ENCODE data around the gene STPG3.
A peak's percentile ranks its signal among the peaks of the same experiment; 100 is the strongest.

STPG3 gene

GRCh38 chr9:137227853-137228505 is 23.1 kb upstream of the STPG3 start:
- Mint-ChIP-seq H3K27me3 (peaks cover 4% of the 10 kb centered on the region), H3K4me1 (ENCODE audit: low read depth) (peaks cover 10% of the 10 kb centered on the region), H3K4me3 (no peak overlapping the region), H3K27ac (peak overlapping the region; percentile 70), H3K36me3 (ENCODE audit: low read depth) (no peaks in the 10 kb centered on the region), H3K9me3 (no peaks in the 10 kb centered on the region)

GRCh38 chr9:137228506-137228967 is 22.5 kb upstream of the STPG3 start:
- Mint-ChIP-seq H3K4me1 (ENCODE audit: low read depth) (peaks cover 10% of the 10 kb centered on the region), H3K36me3 (ENCODE audit: low read depth) (no peaks in the 10 kb centered on the region), H3K27ac (no peak overlapping the region), H3K9me3 (no peaks in the 10 kb centered on the region), H3K4me3 (no peak overlapping the region), H3K27me3 (peaks cover 4% of the 10 kb centered on the region)

GRCh38 chr9:137228968-137229896 is 21.9 kb upstream of the STPG3 start:
- Mint-ChIP-seq H3K36me3 (ENCODE audit: low read depth) (no peaks in the 10 kb centered on the region), H3K9me3 (no peaks in the 10 kb centered on the region), H3K4me3 (no peak overlapping the region), H3K27me3 (peaks cover 4% of the 10 kb centered on the region), H3K27ac (no peak overlapping the region), H3K4me1 (ENCODE audit: low read depth) (peaks cover 4% of the 10 kb centered on the region)

GRCh38 chr9:137229903-137230704 is 21.0 kb upstream of the STPG3 start:
- H3K9me3 Mint-ChIP-seq, result no peaks in the 10 kb centered on the region
- no peaks in the 10 kb centered on the region for H3K36me3 Mint-ChIP-seq (ENCODE audit: low read depth)
- no peak overlapping the region for H3K27ac Mint-ChIP-seq
- peaks cover 4% of the 10 kb centered on the region for H3K4me1 Mint-ChIP-seq (ENCODE audit: low read depth)
- peaks cover 4% of the 10 kb centered on the region for H3K27me3 Mint-ChIP-seq
- H3K4me3 Mint-ChIP-seq, result no peak overlapping the region

- Mint-ChIP-seq H3K27me3 (peaks cover 4% of the 10 kb centered on the region), H3K4me3 (no peak within 1 kb of the TSS), H3K9me3 (no peaks in the 10 kb centered on the region), H3K36me3 (ENCODE audit: low read depth) (no peaks in the 10 kb centered on the region), H3K4me1 (ENCODE audit: low read depth) (peaks cover 4% of the 10 kb centered on the region), H3K27ac (no peak within 1 kb of the TSS)
These were observed 20.2 kb upstream of the STPG3 start, which contains the start of gene SLC34A3 for GRCh38 chr9:137230705-137231371. TSS of gene SLC34A3 (plus strand) at chr9:137230901. CDS start at chr9:137231703, 802 bp downstream.

- Mint-ChIP-seq H3K4me3 (no peak overlapping the region), H3K36me3 (ENCODE audit: low read depth) (no peaks in the 10 kb centered on the region), H3K4me1 (ENCODE audit: low read depth) (peaks cover 4% of the 10 kb centered on the region), H3K27me3 (peaks cover 4% of the 10 kb centered on the region), H3K9me3 (no peaks in the 10 kb centered on the region), H3K27ac (no peak overlapping the region)
These were observed 19.6 kb upstream of the STPG3 start for GRCh38 chr9:137231372-137232039.

- Mint-ChIP-seq H3K27me3 (peaks cover 4% of the 10 kb centered on the region), H3K4me3 (no peak overlapping the region), H3K27ac (no peak overlapping the region), H3K4me1 (ENCODE audit: low read depth) (peaks cover 4% of the 10 kb centered on the region), H3K9me3 (no peaks in the 10 kb centered on the region), H3K36me3 (ENCODE audit: low read depth) (no peaks in the 10 kb centered on the region)
These were observed 19.0 kb upstream of the STPG3 start for GRCh38 chr9:137232101-137232500.

GRCh38 chr9:137232510-137232909 is 18.6 kb upstream of the STPG3 start:
- Mint-ChIP-seq H3K36me3 (ENCODE audit: low read depth) (no peaks in the 10 kb centered on the region), H3K27me3 (peaks cover 3% of the 10 kb centered on the region), H3K4me3 (no peak overlapping the region), H3K27ac (no peak overlapping the region), H3K9me3 (no peaks in the 10 kb centered on the region), H3K4me1 (ENCODE audit: low read depth) (peaks cover 5% of the 10 kb centered on the region)

DNA sequence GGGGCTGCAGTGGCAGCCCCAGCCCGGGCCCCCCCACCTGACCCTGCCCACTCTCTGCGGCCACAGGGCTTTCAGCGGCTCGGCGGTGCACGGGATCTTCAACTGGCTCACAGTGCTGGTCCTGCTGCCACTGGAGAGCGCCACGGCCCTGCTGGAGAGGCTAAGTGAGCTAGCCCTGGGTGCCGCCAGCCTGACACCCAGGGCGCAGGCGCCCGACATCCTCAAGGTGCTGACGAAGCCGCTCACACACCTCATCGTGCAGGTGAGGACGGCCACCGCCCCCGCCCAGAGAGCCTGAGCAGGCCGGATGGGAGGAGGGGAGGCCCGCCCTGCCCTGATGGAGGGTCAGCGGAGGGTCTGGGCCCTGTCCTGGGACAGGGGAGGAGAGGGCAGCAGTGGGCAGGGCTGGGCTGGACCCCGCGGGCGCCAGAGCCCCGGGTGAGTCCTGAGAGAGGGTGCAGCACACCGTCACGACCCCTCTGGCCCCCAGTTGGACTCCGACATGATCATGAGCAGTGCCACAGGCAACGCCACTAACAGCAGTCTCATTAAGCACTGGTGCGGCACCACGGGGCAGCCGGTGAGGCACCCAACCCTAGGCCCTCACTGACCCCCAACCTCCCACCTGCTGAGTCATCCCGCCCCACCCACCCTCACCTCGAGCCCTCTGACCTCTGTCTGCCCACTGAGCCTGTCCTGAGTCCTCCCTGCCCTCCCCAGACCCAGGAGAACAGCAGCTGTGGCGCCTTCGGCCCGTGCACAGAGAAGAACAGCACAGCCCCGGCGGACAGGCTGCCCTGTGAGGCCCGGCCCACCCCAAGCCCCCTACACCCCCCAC is 17.7 kb upstream of the STPG3 start:
- Mint-ChIP-seq H3K27me3 (no peaks in the 10 kb centered on the region), H3K27ac (no peak overlapping the region), H3K4me3 (no peak overlapping the region), H3K9me3 (no peaks in the 10 kb centered on the region), H3K36me3 (ENCODE audit: low read depth) (no peaks in the 10 kb centered on the region), H3K4me1 (ENCODE audit: low read depth) (peaks cover 8% of the 10 kb centered on the region)

DNA sequence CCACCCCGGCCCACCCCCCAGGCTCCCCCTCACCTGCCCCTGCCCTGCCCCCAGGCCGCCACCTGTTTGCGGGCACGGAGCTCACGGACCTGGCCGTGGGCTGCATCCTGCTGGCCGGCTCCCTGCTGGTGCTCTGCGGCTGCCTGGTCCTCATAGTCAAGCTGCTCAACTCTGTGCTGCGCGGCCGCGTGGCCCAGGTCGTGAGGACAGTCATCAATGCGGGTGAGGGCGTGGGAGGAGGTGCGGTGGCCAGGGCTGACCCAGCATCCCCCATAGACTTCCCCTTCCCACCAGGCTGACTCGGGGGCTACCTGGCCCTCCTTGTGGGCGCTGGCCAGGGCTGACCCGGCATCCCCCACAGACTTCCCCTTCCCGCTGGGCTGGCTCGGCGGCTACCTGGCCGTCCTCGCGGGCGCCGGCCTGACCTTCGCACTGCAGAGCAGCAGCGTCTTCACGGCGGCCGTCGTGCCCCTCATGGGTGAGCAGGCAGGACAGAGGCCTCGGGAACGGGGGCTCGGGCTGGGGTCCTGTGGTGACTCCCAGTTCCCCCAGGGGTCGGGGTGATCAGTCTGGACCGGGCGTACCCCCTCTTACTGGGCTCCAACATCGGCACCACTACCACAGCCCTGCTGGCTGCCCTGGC is 16.9 kb upstream of the STPG3 start:
- H3K27me3 Mint-ChIP-seq, result no peaks in the 10 kb centered on the region
- no peaks in the 10 kb centered on the region for H3K36me3 Mint-ChIP-seq (ENCODE audit: low read depth)
- H3K9me3 Mint-ChIP-seq, result no peaks in the 10 kb centered on the region
- H3K4me1 Mint-ChIP-seq (ENCODE audit: low read depth), result peaks cover 15% of the 10 kb centered on the region
- H3K27ac Mint-ChIP-seq, result no peak overlapping the region
- no peak overlapping the region for H3K4me3 Mint-ChIP-seq

- Mint-ChIP-seq H3K36me3 (ENCODE audit: low read depth) (no peaks in the 10 kb centered on the region), H3K4me3 (no peak overlapping the region), H3K27me3 (no peaks in the 10 kb centered on the region), H3K27ac (no peak overlapping the region), H3K9me3 (no peaks in the 10 kb centered on the region), H3K4me1 (ENCODE audit: low read depth) (peaks cover 20% of the 10 kb centered on the region)
These were observed 16.2 kb upstream of the STPG3 start for GRCh38 chr9:137234758-137235423.

DNA sequence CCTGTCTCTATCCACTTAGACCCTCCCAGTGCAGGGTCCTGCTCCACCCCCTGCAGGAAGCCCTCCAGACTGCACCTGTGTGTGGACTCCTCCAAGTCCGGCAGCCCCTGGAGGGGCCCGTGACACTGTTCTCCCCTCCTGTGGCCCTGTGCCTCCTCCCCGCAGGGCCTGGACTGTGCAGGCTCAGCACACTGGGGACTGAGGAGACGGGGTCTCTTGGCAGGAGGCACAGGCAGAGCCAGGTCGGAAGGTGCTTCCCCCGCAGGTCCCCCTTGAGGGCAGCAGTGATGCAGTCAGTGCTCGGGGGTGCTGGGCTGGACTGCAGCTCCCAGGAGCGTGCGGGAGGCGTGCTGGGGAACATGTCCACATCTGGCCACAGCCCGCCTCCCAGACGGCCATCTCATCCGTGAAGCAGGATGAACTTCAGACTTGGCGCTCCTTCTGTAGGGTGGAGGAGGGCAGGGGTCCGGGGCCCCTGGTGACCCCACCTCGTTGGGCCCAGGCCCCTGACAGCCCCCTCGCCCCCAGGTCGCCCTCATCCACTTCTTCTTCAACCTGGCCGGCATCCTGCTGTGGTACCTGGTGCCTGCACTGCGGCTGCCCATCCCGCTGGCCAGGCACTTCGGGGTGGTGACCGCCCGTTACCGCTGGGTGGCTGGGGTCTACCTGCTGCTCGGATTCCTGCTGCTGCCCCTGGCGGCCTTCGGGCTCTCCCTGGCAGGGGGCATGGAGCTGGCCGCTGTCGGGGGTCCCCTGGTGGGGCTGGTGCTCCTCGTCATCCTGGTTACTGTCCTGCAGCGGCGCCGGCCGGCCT is 15.5 kb upstream of the STPG3 start:
- Mint-ChIP-seq H3K27ac (no peak overlapping the region), H3K4me3 (no peak overlapping the region), H3K36me3 (ENCODE audit: low read depth) (no peaks in the 10 kb centered on the region), H3K27me3 (no peaks in the 10 kb centered on the region), H3K9me3 (no peaks in the 10 kb centered on the region), H3K4me1 (ENCODE audit: low read depth) (peaks cover 21% of the 10 kb centered on the region)

Data from stimulated activated naive CD8-positive, alpha-beta T cell treated with anti-CD3 and anti-CD28 coated beads, Interleukin-15, Interleukin-2, amounts not matched to agents 100 ng/mL and 50 ng/mL, for 24 hours (primary cell).